ENCODE measurements around the gene AKR7A2.

DNA sequence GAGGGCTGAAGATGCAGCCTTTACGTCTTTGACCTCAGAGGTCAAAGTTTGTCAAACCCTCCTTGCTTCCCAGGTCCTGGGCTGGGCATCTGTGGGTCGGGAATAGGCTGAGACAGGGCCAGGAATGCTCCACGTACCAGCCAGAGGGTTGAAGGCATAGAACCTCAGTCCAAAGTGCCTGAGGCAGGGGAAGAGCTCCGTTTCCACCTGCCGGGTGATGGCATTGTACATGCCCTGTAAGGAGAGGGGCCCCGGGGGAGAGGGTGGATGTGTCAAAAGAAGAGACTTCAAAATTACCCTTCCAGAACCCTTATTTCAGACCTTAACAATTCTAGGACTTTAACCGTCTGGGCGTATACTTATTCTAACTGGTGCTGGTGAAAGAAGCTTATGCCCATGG, 27.1 kb downstream of the AKR7A2 start:
- TF ChIP-seq, protein P1, sequence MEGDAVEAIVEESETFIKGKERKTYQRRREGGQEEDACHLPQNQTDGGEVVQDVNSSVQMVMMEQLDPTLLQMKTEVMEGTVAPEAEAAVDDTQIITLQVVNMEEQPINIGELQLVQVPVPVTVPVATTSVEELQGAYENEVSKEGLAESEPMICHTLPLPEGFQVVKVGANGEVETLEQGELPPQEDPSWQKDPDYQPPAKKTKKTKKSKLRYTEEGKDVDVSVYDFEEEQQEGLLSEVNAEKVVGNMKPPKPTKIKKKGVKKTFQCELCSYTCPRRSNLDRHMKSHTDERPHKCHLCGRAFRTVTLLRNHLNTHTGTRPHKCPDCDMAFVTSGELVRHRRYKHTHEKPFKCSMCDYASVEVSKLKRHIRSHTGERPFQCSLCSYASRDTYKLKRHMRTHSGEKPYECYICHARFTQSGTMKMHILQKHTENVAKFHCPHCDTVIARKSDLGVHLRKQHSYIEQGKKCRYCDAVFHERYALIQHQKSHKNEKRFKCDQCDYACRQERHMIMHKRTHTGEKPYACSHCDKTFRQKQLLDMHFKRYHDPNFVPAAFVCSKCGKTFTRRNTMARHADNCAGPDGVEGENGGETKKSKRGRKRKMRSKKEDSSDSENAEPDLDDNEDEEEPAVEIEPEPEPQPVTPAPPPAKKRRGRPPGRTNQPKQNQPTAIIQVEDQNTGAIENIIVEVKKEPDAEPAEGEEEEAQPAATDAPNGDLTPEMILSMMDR (IDR thresholded peaks at IDR 0.05): no peak
- TF ChIP-seq POLR2A (IDR thresholded peaks at IDR 0.05): no peak

All from testis (tissue), 2 donors.